Mammary epithelial cell (primary cell): ENCODE measurements around the gene ZMYM1.

Experiments used
- EZH2 ChIP-seq: IDR thresholded peaks from 2 replicates; pipeline ENCODE4 v1.6.1; 2012; ENCODE audit warnings: low read length, inconsistent platforms, borderline replicate concordance
- TF ChIP-seq, protein P1 (sequence below), 2 donors: IDR thresholded peaks in 1 of 2; conservative IDR thresholded peaks in 1 of 2; 2 replicates each; pipeline ENCODE4 v1.5.1; 2011 to 2012; ENCODE audit warnings: inconsistent platforms in 2 of 2, low read length in 2 of 2, mild to moderate bottlenecking in 2 of 2, control low read depth in 1 of 2, low read depth in 1 of 2; ENCODE audit not compliant: insufficient read depth in 1 of 2; ENCODE audit errors: extremely low read depth in 1 of 2

- TF ChIP-seq, protein P1, sequence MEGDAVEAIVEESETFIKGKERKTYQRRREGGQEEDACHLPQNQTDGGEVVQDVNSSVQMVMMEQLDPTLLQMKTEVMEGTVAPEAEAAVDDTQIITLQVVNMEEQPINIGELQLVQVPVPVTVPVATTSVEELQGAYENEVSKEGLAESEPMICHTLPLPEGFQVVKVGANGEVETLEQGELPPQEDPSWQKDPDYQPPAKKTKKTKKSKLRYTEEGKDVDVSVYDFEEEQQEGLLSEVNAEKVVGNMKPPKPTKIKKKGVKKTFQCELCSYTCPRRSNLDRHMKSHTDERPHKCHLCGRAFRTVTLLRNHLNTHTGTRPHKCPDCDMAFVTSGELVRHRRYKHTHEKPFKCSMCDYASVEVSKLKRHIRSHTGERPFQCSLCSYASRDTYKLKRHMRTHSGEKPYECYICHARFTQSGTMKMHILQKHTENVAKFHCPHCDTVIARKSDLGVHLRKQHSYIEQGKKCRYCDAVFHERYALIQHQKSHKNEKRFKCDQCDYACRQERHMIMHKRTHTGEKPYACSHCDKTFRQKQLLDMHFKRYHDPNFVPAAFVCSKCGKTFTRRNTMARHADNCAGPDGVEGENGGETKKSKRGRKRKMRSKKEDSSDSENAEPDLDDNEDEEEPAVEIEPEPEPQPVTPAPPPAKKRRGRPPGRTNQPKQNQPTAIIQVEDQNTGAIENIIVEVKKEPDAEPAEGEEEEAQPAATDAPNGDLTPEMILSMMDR (conservative IDR thresholded peaks at IDR 0.05 in 1 of 2, IDR thresholded peaks at IDR 0.05 in 1 of 2; ENCODE audit: extremely low read depth in 1 of 2, insufficient read depth in 1 of 2, low read depth in 1 of 2, low read length in 2 of 2) = no peak
- no peak for TF ChIP-seq EZH2
Observed at GRCh38 chr1:35085421-35085820, 6.2 kb downstream of the ZMYM1 start.
